Measurements from ENCODE around the gene THOC2. TPM values are rescaled to one million over a fixed set of nuclear protein-coding genes. Genes with fewer than 3 reads are reported as not detected.
"Not testable (repeated sequence)": the region's sequence is repeated elsewhere in the genome, so short reads cannot be mapped to it uniquely, and the experiment has no call there.

THOC2 gene
- total RNA-seq, 6 experiments from 2014 or later = 24.0 to 39.8 (median 29.6) TPM

DNA sequence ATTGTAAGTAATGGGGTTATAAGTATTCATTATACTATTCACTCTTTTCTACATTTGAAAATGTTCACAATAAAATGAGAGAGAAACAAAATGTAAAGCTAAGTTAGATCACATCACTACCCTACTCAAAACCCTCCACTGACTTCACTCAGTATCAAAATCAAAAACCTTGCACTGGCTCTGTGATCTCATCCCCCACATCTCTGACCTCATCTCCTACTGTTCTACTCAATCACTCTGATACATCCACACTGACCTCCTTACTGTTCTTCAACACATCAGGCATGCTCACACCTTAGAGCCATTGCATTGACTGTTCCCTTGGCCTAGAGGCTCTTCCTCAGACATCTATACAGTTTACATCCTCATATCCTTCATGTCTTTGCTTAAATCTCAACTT lies 50.7 kb downstream of the THOC2 start:
- Histone ChIP-seq H3K9me3 (no peaks in the 10 kb centered on the region), H3K27me3 (no peaks in the 10 kb centered on the region), H3K4me1 (no peaks in the 10 kb centered on the region), H3K36me3 (peaks cover 0 to 4% (median under 1%) of the 10 kb centered on the region in 4 donors), H3K27ac (no peak overlapping the region), H3K4me3 (no peak overlapping the region)
- intact Hi-C loops (cut with DNase I) = no loop called here
- TF ChIP-seq, protein P1, sequence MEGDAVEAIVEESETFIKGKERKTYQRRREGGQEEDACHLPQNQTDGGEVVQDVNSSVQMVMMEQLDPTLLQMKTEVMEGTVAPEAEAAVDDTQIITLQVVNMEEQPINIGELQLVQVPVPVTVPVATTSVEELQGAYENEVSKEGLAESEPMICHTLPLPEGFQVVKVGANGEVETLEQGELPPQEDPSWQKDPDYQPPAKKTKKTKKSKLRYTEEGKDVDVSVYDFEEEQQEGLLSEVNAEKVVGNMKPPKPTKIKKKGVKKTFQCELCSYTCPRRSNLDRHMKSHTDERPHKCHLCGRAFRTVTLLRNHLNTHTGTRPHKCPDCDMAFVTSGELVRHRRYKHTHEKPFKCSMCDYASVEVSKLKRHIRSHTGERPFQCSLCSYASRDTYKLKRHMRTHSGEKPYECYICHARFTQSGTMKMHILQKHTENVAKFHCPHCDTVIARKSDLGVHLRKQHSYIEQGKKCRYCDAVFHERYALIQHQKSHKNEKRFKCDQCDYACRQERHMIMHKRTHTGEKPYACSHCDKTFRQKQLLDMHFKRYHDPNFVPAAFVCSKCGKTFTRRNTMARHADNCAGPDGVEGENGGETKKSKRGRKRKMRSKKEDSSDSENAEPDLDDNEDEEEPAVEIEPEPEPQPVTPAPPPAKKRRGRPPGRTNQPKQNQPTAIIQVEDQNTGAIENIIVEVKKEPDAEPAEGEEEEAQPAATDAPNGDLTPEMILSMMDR (IDR thresholded peaks at IDR 0.05) = no peak
- no peak for TF ChIP-seq POLR2A (IDR thresholded peaks at IDR 0.05)
- no peak for ATAC-seq
- no peak for DNase-seq

DNA sequence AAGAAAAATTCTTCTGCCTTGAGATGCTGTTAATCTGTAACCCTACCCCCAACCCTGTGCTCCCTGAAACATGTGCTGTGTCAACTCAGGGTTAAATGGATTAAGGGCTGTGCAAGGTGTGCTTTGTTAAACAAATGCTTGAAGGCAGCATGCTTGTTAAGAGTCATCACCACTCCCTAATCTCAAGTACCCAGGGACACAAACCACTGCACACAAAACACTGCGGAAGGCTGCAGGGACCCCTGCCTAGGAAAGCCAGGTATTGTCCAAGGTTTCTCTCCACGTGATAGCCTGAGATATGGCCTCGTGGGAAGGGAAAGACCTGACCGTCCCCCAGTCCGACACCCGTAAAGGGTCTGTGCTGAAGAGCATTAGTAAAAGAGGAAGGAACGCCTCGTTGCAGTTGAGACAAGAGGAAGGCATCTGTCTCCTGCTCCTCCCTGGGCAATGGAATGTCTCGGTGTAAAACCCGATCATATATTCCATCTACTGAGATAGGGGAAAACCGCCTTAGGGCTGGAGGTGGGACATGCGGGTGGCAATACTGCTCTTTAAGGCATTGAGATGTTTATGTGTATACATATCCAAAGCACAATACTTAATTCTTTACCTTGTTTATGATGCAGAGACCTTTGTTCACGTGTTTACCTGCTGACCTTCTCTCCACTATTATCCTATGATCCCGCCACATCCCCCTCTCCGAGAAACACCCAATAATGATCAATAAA lies 53.0 kb downstream of the THOC2 start:
- 68% methylated on average over 12 of the region's 15 CpGs for WGBS (ENCODE audit: insufficient coverage, low coverage, low lambda C conversion rate, missing lambda C conversion rate)
- H3K4me3 ChIP-seq; H3K27me3 ChIP-seq; H3K27ac ChIP-seq; H3K4me1 ChIP-seq; H3K9me3 ChIP-seq; H3K36me3 ChIP-seq; DNase-seq; ATAC-seq; intact Hi-C loops (cut with DNase I): not testable (repeated sequence)

DNA sequence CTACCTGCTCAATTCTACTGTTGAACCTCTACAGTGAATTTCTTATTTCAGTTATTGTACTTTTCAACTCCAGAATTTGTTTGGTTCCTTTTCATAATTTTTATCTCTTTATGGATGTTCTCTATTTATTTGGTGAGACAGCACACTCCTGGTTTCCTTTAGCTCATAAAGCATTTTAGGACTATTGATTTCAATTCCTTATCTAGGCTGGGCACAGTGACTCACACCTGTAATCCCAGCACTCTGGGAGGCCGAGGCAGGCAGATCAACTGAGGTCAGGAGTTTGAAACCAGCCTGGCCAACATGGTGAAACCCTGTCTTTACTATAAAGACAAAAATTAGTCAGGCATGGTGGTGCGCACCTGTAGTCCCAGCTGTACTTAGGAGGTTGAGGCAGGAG lies 57.7 kb downstream of the THOC2 start:
- peak in 1 of 4 donors; percentile 53 for ATAC-seq

DNA sequence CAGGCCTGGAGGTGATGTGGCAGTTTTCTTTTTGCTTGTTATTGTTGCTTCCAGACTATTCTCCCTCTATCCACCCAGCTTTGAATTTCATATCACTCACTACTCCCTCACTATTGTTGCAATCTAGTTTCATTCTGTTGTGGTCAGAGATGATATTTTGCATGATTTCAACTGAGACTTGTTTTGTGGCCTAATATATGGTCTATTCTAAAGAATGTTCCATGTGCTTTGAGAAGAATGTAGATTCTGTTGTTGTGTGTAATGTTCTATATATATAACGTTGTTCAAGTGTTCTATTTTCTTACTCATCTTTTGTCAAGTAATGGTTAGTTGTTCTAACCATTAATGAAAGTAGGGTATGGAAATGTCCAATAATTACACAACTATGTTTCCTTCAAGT lies 59.0 kb downstream of the THOC2 start:
- TF ChIP-seq, protein P1 (IDR thresholded peaks at IDR 0.05) = no peak
- TF ChIP-seq POLR2A (IDR thresholded peaks at IDR 0.05) = no peak
- WGBS (ENCODE audit: insufficient coverage, low coverage, low lambda C conversion rate, missing lambda C conversion rate) = 53% methylated on average over 1 of the region's 1 CpG
- Histone ChIP-seq H3K9me3 (no peaks in the 10 kb centered on the region), H3K4me3 (no peak overlapping the region), H3K36me3 (no peaks in the 10 kb centered on the region), H3K27ac (no peak overlapping the region), H3K27me3 (no peaks in the 10 kb centered on the region), H3K4me1 (no peaks in the 10 kb centered on the region)
- DNase-seq = no peak
- intact Hi-C loops (cut with DNase I) = no loop called here
- ATAC-seq = no peak

More for the DNA sequence above, 57.7 kb downstream of the THOC2 start:
- H3K9me3 ChIP-seq = no peaks in the 10 kb centered on the region
- no peak overlapping the region for H3K4me3 ChIP-seq
- DNase-seq = no peak
- intact Hi-C loops (cut with DNase I) = no loop called here
- TF ChIP-seq POLR2A (IDR thresholded peaks at IDR 0.05) = no peak
- TF ChIP-seq, protein P1 (IDR thresholded peaks at IDR 0.05) = no peak
- no peak overlapping the region for H3K27ac ChIP-seq
- H3K4me1 ChIP-seq = no peaks in the 10 kb centered on the region
- WGBS (ENCODE audit: insufficient coverage, low coverage, low lambda C conversion rate, missing lambda C conversion rate) = 75% methylated on average over 2 of the region's 2 CpGs
- H3K27me3 ChIP-seq = no peaks in the 10 kb centered on the region
- no peaks in the 10 kb centered on the region for H3K36me3 ChIP-seq

DNA sequence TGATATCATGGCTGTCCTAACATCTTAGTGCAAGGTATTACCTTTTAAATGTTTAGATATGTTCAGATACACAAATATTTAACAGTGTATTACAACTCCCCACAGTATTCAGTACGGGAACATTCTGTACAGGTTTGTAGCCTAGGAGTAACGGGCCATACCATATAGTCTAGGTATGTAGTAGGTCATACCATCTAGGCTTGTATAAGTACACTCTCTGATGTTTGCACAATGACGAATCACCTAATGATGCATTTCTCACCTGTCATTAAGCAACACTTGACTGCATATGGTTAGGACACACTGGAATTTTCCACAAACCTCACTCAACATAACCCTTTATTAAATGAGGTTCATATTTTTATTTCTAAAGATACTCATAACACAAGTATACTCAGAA lies 67.7 kb downstream of the THOC2 start:
- Histone ChIP-seq H3K9me3 (no peaks in the 10 kb centered on the region), H3K27me3 (no peaks in the 10 kb centered on the region), H3K36me3 (peaks cover 0 to 5% (median 0%) of the 10 kb centered on the region in 4 donors), H3K4me3 (no peak overlapping the region), H3K27ac (no peak overlapping the region), H3K4me1 (no peaks in the 10 kb centered on the region)
- 67% methylated on average over 3 of the region's 3 CpGs for WGBS (ENCODE audit: insufficient coverage, low coverage, low lambda C conversion rate, missing lambda C conversion rate)
- ATAC-seq (no peak), DNase-seq (no peak)
- TF ChIP-seq, protein P1 (IDR thresholded peaks at IDR 0.05) = no peak
- TF ChIP-seq POLR2A (IDR thresholded peaks at IDR 0.05) = no peak
- intact Hi-C loops (cut with DNase I) = no loop called here

DNA sequence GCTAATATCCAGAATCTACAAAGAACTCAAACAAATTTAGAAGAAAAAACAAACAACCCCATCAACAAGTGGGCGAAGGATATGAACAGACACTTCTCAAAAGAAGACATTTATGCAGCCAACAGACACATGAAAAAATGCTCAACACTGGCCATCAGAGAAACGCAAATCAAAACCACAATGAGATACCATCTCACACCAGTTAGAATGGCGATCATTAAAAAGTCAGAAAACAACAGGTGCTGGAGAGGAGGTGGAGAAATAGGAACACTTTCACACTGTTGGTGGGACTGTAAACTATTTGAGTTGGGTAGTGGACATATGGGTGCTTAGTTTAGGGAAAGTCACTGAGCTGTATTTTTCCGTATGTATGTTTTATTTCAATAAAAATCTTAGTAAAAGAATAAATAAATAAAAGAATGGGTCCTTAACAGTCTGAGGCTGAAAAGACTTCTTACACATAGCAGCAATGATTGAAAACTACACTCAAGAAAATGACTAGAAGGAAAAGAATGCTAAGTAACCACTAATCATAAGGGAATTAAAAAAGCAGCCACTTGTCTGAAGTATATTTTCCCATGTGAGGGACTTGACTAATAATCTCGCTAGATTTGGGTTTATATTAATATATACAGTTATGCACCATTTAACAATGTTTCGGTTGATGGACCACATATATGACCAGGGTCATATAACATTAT lies 68.2 kb downstream of the THOC2 start:
- H3K27me3 ChIP-seq; ATAC-seq; DNase-seq; H3K4me3 ChIP-seq; H3K36me3 ChIP-seq; intact Hi-C loops (cut with DNase I); H3K9me3 ChIP-seq; H3K4me1 ChIP-seq; H3K27ac ChIP-seq: not testable (repeated sequence)
- WGBS (ENCODE audit: insufficient coverage, low coverage, low lambda C conversion rate, missing lambda C conversion rate) = 74% methylated on average over 6 of the region's 6 CpGs

DNA sequence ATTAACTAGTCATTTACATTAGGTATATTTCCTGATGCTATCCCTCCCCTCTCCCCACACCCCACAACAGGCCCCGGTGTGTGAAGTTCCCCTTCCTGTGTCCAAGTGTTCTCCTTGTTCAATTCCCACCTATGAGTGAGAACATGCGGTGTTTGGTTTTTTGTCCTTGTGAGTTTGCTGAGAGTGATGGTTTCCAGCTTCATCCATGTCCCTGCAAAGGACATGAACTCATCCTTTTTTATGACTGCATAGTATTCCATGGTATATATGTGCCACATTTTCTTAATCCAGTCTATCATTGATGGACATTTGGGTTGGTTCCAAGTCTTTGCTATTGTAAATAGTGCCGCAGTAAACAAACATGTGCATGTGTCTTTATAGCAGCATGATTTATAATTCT lies 69.1 kb downstream of the THOC2 start:
- intact Hi-C loops (cut with DNase I); ATAC-seq; H3K9me3 ChIP-seq; H3K36me3 ChIP-seq; H3K4me3 ChIP-seq; H3K27ac ChIP-seq; DNase-seq; H3K4me1 ChIP-seq; H3K27me3 ChIP-seq: not testable (repeated sequence)
- 71% methylated on average over 2 of the region's 3 CpGs for WGBS (ENCODE audit: insufficient coverage, low coverage, low lambda C conversion rate, missing lambda C conversion rate)

Measured in right lobe of liver (tissue), 6 donors.